HEK293 (cell line): ENCODE results near the gene ZNF221.
A peak's percentile ranks its signal among the peaks of the same experiment; 100 is the strongest.

ENCODE experiments used
- CTCF ChIA-PET: fragments of 350-600 bp; formaldehyde crosslinking; extraction: SDS; loops from one replicate; lab custom pipeline; 2021; ENCODE audit warnings: antibody characterized with exemption; lab: Yijun Ruan, JAX
- POLR2A ChIA-PET: fragments of 300-600 bp; formaldehyde crosslinking; extraction: SDS; loops from one replicate; lab custom pipeline; 2020; ENCODE audit warnings: antibody characterized with exemption, inconsistent platforms; lab: Yijun Ruan, JAX
- H3K27ac ChIP-seq: fragments of 200-500 bp; sonication (Bioruptor generic); 2 replicates; pipeline ENCODE4 v1.5.1; 2014; ENCODE audit warnings: low read depth, low read length, control low read depth, inconsistent platforms; ENCODE audit errors: extremely low read depth
- H3K36me3 ChIP-seq, 2 experiments: fragments of 200-500 bp in 1 of 2; sonication (Bioruptor generic) in 1 of 2; 1 replicate in 1 of 2; 2 replicates in 1 of 2; pipeline ENCODE4 v1.5.1; 2014 to 2017; ENCODE audit warnings: inconsistent platforms in 2 of 2, low read length in 2 of 2; ENCODE audit not compliant: control insufficient read depth in 2 of 2, insufficient read depth in 1 of 2
- H3K4me1 ChIP-seq: fragments of 200-500 bp; sonication (Bioruptor generic); 2 replicates; pipeline ENCODE4 v1.5.1; 2014; ENCODE audit warnings: mild to moderate bottlenecking, low read length, inconsistent platforms; ENCODE audit not compliant: control insufficient read depth, insufficient read depth
- H3K4me3 ChIP-seq: 2 replicates; pipeline ENCODE4 v1.5.1; 2011; ENCODE audit warnings: low read depth, mild to moderate bottlenecking, control low read depth, low read length, moderate library complexity
- H3K9me3 ChIP-seq: fragments of 200-500 bp; sonication (Bioruptor generic); 2 replicates; pipeline ENCODE4 v1.5.1; 2014; ENCODE audit warnings: low read depth, low read length, inconsistent platforms; ENCODE audit not compliant: control insufficient read depth, insufficient read depth
- FEZF1 ChIP-seq: fragments of 450-650 bp; formaldehyde crosslinking; IDR thresholded peaks from 2 replicates; pipeline ENCODE4 v1.5.1; 2016; ENCODE audit warnings: missing biosample characterization, missing genetic modification characterization
- GLIS1 ChIP-seq: fragments of 450-650 bp; formaldehyde crosslinking; IDR thresholded peaks from 2 replicates; pipeline ENCODE4 v1.5.1; 2016; ENCODE audit warnings: missing biosample characterization, missing genetic modification characterization
- IKZF3 ChIP-seq: fragments of 450-650 bp; IDR thresholded peaks from 2 replicates; pipeline ENCODE4 v1.5.0; 2018; ENCODE audit warnings: missing biosample characterization, mild to moderate bottlenecking, missing genetic modification characterization, moderate library complexity
- KLF1 ChIP-seq: fragments of 450-650 bp; formaldehyde crosslinking; IDR thresholded peaks from 2 replicates; pipeline ENCODE4 v1.5.1; 2016; ENCODE audit warnings: missing biosample characterization, missing genetic modification characterization
- PBX3 ChIP-seq: sonication (generic); formaldehyde crosslinking; IDR thresholded peaks from 2 replicates; pipeline ENCODE4 v1.8.1; 2022; ENCODE audit warnings: mild to moderate bottlenecking, moderate library complexity, missing genetic modification reagents
- SP7 ChIP-seq: fragments of 450-650 bp; formaldehyde crosslinking; IDR thresholded peaks from 2 replicates; pipeline ENCODE4 v1.5.1; 2016; ENCODE audit warnings: missing biosample characterization, missing genetic modification characterization
- ZBTB21 ChIP-seq: fragments of 450-650 bp; formaldehyde crosslinking; IDR thresholded peaks from 2 replicates; pipeline ENCODE4 v1.5.1; 2017; ENCODE audit warnings: missing biosample characterization, missing genetic modification characterization
- ZFP3 ChIP-seq: fragments of 450-650 bp; formaldehyde crosslinking; IDR thresholded peaks from 2 replicates; pipeline ENCODE4 v1.5.1; 2016; ENCODE audit warnings: low read depth, missing biosample characterization, missing genetic modification characterization
- ZNF157 ChIP-seq: fragments of 450-650 bp; formaldehyde crosslinking; IDR thresholded peaks from 2 replicates; pipeline ENCODE4 v1.5.1; 2016; ENCODE audit warnings: missing biosample characterization, missing genetic modification characterization
- ZNF16 ChIP-seq: fragments of 450-650 bp; formaldehyde crosslinking; IDR thresholded peaks from 2 replicates; pipeline ENCODE4 v1.5.1; 2016; ENCODE audit warnings: low read depth, missing biosample characterization, missing genetic modification characterization
- ZNF175 ChIP-seq: fragments of 450-650 bp; formaldehyde crosslinking; IDR thresholded peaks from 2 replicates; pipeline ENCODE4 v1.5.1; 2016; ENCODE audit warnings: missing biosample characterization, missing genetic modification characterization
- ZNF221 ChIP-seq: fragments of 450-650 bp; formaldehyde crosslinking; IDR thresholded peaks from 2 replicates; pipeline ENCODE4 v1.5.1; 2017; ENCODE audit warnings: missing biosample characterization, missing genetic modification characterization, borderline replicate concordance
- ZNF223 ChIP-seq: fragments of 450-650 bp; formaldehyde crosslinking; IDR thresholded peaks from 2 replicates; pipeline ENCODE4 v1.5.1; 2016; ENCODE audit warnings: missing biosample characterization, missing genetic modification characterization
- ZNF398 ChIP-seq: fragments of 450-650 bp; formaldehyde crosslinking; IDR thresholded peaks from 2 replicates; pipeline ENCODE4 v1.5.1; 2017; ENCODE audit warnings: missing biosample characterization, missing genetic modification characterization
- ZNF510 ChIP-seq: fragments of 450-650 bp; formaldehyde crosslinking; IDR thresholded peaks from 2 replicates; pipeline ENCODE4 v1.5.1; 2018; ENCODE audit warnings: mild to moderate bottlenecking, missing genetic modification characterization, missing biosample characterization; ENCODE audit not compliant: insufficient replicate concordance
- ZNF544 ChIP-seq: fragments of 450-650 bp; formaldehyde crosslinking; IDR thresholded peaks from 2 replicates; pipeline ENCODE4 v1.5.0; 2017; ENCODE audit warnings: missing biosample characterization, missing genetic modification characterization
- ZNF549 ChIP-seq: fragments of 450-650 bp; IDR thresholded peaks from 2 replicates; pipeline ENCODE4 v1.5.1; 2018; ENCODE audit warnings: missing biosample characterization, missing genetic modification characterization, mild to moderate bottlenecking, inconsistent platforms, moderate library complexity
- ZNF629 ChIP-seq: fragments of 450-650 bp; formaldehyde crosslinking; IDR thresholded peaks from 2 replicates; pipeline ENCODE4 v1.5.1; 2017; ENCODE audit warnings: missing biosample characterization, missing genetic modification characterization
- ZNF660 ChIP-seq: fragments of 450-650 bp; IDR thresholded peaks from 2 replicates; pipeline ENCODE4 v1.5.1; 2018; ENCODE audit warnings: missing biosample characterization, mild to moderate bottlenecking, missing genetic modification characterization
- ZNF777 ChIP-seq: fragments of 450-650 bp; formaldehyde crosslinking; IDR thresholded peaks from 2 replicates; pipeline ENCODE4 v1.5.1; 2017; ENCODE audit warnings: missing biosample characterization, missing genetic modification characterization, borderline replicate concordance
- ZSCAN23 ChIP-seq: fragments of 450-650 bp; formaldehyde crosslinking; IDR thresholded peaks from 2 replicates; pipeline ENCODE4 v1.5.1; 2016; ENCODE audit warnings: missing biosample characterization, missing genetic modification characterization

ZNF221 gene

DNA sequence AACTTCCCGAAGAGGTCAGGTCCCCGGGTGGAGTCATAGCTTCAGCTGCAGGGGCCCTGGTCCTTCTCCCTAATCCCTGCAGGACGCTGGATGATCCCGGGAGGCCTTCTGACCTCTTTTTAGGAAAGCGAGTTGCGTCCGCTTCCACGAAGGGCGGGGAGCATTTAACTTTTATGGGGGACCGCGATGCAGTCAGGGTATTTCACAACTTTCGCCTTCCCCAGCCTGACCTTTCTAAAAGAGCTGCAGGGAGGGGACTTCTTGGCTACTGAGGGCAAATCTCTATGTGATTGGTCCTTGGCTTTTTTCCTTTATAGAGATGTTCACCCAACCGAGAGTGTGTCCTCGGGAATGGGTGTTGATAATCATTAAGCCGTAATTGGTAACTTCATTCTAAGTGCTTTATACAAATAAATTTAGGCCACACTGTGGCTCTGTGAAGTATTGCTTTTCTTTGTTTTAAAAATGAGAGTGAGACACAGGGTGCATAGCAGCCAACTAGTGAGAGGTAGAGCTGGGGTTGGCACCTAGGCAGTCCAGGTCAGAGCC, 52.5 kb downstream of the ZNF221 start (continued):
- TF ChIP-seq ZSCAN23 (tag by site-specific recombination) (no peak), ZBTB21 (tag by site-specific recombination) (no peak), ZNF175 (no peak), ZNF629 (tag by site-specific recombination) (no peak), ZNF549 (tag by site-specific recombination) (no peak), ZNF16 (tag by site-specific recombination) (no peak), FEZF1 (tag by site-specific recombination) (no peak), IKZF3 (tag by site-specific recombination) (peak; percentile 88), ZNF398 (tag by site-specific recombination) (peak; percentile 4; the same call in 1 of the 2 replicates), ZNF660 (tag by site-specific recombination) (peak; percentile 10; the same call in 1 of the 2 replicates), PBX3 (no peak), KLF1 (tag by site-specific recombination) (peak; percentile 22; the same call in 1 of the 2 replicates), ZNF223 (tag by site-specific recombination) (0 out of 2 replicates have a peak, but pooled peaks have one; percentile 4), ZNF157 (no peak)

DNA sequence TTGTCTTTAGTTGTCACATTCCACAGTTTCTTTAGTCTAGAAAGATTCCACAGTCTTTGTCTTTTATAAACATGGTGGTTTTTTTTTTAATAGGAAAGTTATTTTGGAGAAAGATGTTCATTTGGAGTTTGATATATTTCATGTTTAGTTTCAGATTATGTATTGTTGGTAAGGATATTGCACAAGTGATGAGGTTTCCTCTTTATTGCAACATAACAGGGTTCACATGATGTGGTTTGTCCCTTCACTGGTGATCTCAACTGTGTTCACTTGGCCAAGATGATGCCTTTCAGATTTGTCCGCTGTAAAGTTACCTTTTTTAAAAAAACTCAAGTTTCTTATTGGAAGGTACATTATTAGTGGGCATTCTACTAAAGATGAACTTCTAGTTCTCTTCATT, 54.9 kb downstream of the ZNF221 start:
- ChIA-PET POLR2A (no interaction called here), CTCF (no interaction called here)
- H3K9me3 ChIP-seq = peaks cover 25% of the 10 kb centered on the region

GRCh38 chr19:44007473-44007872, 56.4 kb downstream of the ZNF221 start:
- TF ChIP-seq ZFP3 (tag by site-specific recombination) (no peak), ZNF221 (tag by site-specific recombination) (no peak), IKZF3 (tag by site-specific recombination) (no peak), ZNF777 (tag by site-specific recombination) (no peak), ZNF510 (no peak)
- TF ChIP-seq, all 188 proteins: peak for 0
- Histone ChIP-seq H3K36me3 (peaks cover 61 to 82% of the 10 kb centered on the region in 2 experiments), H3K4me1 (peaks cover 5% of the 10 kb centered on the region), H3K27ac (no peak overlapping the region), H3K4me3 (no peak overlapping the region), H3K9me3 (peaks cover 31% of the 10 kb centered on the region)
- ChIA-PET CTCF (interaction anchor here (0.6 kb wide), 1 partner anchor 272 kb away, joined by 5 read pairs; no protein-coding TSS in a partner anchor), POLR2A (no interaction called here)

More for the DNA sequence above, 54.9 kb downstream of the ZNF221 start:
- TF ChIP-seq ZNF544 (tag by site-specific recombination) (no peak), GLIS1 (no peak), SP7 (tag by site-specific recombination) (no peak)
- Histone ChIP-seq H3K4me1 (peaks cover 10% of the 10 kb centered on the region), H3K36me3 (peaks cover 46 to 67% of the 10 kb centered on the region in 2 experiments), H3K27ac (no peak overlapping the region), H3K4me3 (no peak overlapping the region)
